ENCODE results near the gene PTPRN.

- TF ChIP-seq POLR2A (IDR thresholded peaks at IDR 0.05) = no peak
- no peak for TF ChIP-seq CTCF (IDR thresholded peaks at IDR 0.05)
- TF ChIP-seq EP300 (IDR thresholded peaks at IDR 0.05) = no peak
Observed at GRCh38 chr2:219266232-219266631, 43.0 kb downstream of the PTPRN start.

Measured in suprapubic skin (tissue), 3 donors.